Measurements from ENCODE around the gene SEPTIN1. TPM values are rescaled to one million over a fixed set of nuclear protein-coding genes. Genes with fewer than 3 reads are reported as not detected.
"Not testable (repeated sequence)": the region's sequence is repeated elsewhere in the genome, so short reads cannot be mapped to it uniquely, and the experiment has no call there.

SEPTIN1 gene
- total RNA-seq, 1 experiment from 2014 or later, result 0.80 TPM

DNA sequence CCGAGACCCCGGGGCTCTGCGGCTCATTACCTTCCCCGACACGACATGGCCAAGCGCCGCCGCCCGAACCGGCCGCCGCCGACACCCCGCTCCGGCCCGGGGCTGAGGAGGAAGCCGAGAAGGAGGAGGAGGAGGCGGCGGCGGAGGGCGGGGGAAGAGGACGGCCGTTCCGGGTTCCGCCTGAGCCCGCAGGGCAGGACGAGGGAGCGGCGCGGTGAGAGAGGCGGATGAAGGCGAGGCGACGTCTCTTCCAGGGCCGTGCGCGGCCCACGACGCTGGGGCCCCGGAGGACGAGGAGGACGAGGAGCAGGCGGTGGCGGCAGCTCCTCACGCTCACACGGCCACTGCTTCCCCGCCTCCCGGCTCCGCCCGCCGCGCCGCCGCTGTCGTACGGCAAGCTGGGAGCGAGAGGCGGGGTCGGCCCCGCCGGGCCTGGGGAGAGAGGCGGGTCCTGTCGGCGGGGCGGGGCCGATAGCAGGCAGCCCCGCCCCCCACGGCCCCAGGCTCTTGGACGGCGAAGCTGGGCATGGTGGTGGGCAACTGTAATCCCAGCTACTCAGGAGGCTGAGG is 47.2 kb downstream of the SEPTIN1 start:
- H3K27me3 ChIP-seq (ENCODE audit: control insufficient read depth, insufficient read depth, low read length); H3K36me3 ChIP-seq (replicated peaks; ENCODE audit: control insufficient read depth, insufficient read depth, low read length): not testable (repeated sequence)
- peak; percentile 87 for DNase-seq
- H3K4me3 ChIP-seq (ENCODE audit: insufficient read depth, low read depth, low read length), result peak overlapping the region; percentile 75

- peak; percentile 84 for DNase-seq
- H3K27me3 ChIP-seq (ENCODE audit: control insufficient read depth, insufficient read depth, low read length); H3K36me3 ChIP-seq (replicated peaks; ENCODE audit: control insufficient read depth, insufficient read depth, low read length): not testable (repeated sequence)
- H3K4me3 ChIP-seq (ENCODE audit: insufficient read depth, low read depth, low read length), result peak overlapping the region; percentile 75
Measured at GRCh38 chr16:30334473-30334989, 47.8 kb downstream of the SEPTIN1 start.

Other genes starting within 250 kb of the SEPTIN1 start
- 5.8 and 5.9 TPM in 2 replicates for gene CORO1A, start 199.0 kb downstream of the SEPTIN1 start, total RNA-seq (2014; rRNA removed; shearing (Covaris generic))
- 31.2 and 63.1 TPM in 2 replicates for gene BOLA2B, start 188.9 kb downstream of the SEPTIN1 start, total RNA-seq (2014; rRNA removed; shearing (Covaris generic))
- gene SLX1A, start 188.7 kb downstream of the SEPTIN1 start, total RNA-seq (2014; rRNA removed; shearing (Covaris generic)), result 81.0 and 83.6 TPM in 2 replicates
- gene SULT1A3, start 183.3 kb downstream of the SEPTIN1 start, total RNA-seq (2014; rRNA removed; shearing (Covaris generic)), result 4.2 and 6.5 TPM in 2 replicates
- gene NPIPB13, start 134.1 kb downstream of the SEPTIN1 start, total RNA-seq (2014; rRNA removed; shearing (Covaris generic)), result 1.0 TPM in 1 of 2 replicates, not detected in the other
- gene CD2BP2, start 27.3 kb downstream of the SEPTIN1 start, total RNA-seq (2014; rRNA removed; shearing (Covaris generic)), result 44.2 and 45.2 TPM in 2 replicates
- gene TBC1D10B, start 12.1 kb downstream of the SEPTIN1 start, total RNA-seq (2014; rRNA removed; shearing (Covaris generic)), result 35.8 and 38.4 TPM in 2 replicates
- gene MYL11, start 7.8 kb downstream of the SEPTIN1 start, total RNA-seq (2014; rRNA removed; shearing (Covaris generic)), result 3.4 TPM in 1 of 2 replicates, not detected in the other
- 38.8 and 46.3 TPM in 2 replicates for gene ZNF48, start 12.9 kb upstream of the SEPTIN1 start, total RNA-seq (2014; rRNA removed; shearing (Covaris generic))
- gene ZNF771, start 25.0 kb upstream of the SEPTIN1 start, total RNA-seq (2014; rRNA removed; shearing (Covaris generic)), result 10.6 and 13.5 TPM in 2 replicates
- 56.4 and 74.2 TPM in 2 replicates for gene DCTPP1, start 47.5 kb upstream of the SEPTIN1 start, total RNA-seq (2014; rRNA removed; shearing (Covaris generic))
- gene SEPHS2, start 63.3 kb upstream of the SEPTIN1 start, total RNA-seq (2014; rRNA removed; shearing (Covaris generic)), result 8.2 and 9.8 TPM in 2 replicates
- gene ITGAL, start 90.2 kb upstream of the SEPTIN1 start, total RNA-seq (2014; rRNA removed; shearing (Covaris generic)), result 0.03 and 0.11 TPM in 2 replicates
- 55.2 and 55.3 TPM in 2 replicates for gene ZNF768, start 144.0 kb upstream of the SEPTIN1 start, total RNA-seq (2014; rRNA removed; shearing (Covaris generic))
- gene ZNF747, start 152.3 kb upstream of the SEPTIN1 start, total RNA-seq (2014; rRNA removed; shearing (Covaris generic)), result 14.5 and 16.2 TPM in 2 replicates
- 10.2 and 13.8 TPM in 2 replicates for gene ZNF764, start 175.8 kb upstream of the SEPTIN1 start, total RNA-seq (2014; rRNA removed; shearing (Covaris generic))
- gene ZNF688, start 189.2 kb upstream of the SEPTIN1 start, total RNA-seq (2014; rRNA removed; shearing (Covaris generic)), result 3.0 and 8.5 TPM in 2 replicates
- gene ZNF785, start 203.1 kb upstream of the SEPTIN1 start, total RNA-seq (2014; rRNA removed; shearing (Covaris generic)), result 2.8 and 8.5 TPM in 2 replicates
- gene ZNF689, start 227.8 kb upstream of the SEPTIN1 start, total RNA-seq (2014; rRNA removed; shearing (Covaris generic)), result 17.3 and 18.7 TPM in 2 replicates

All from H7 (cell line).